Measurements from ENCODE around the gene CPD.

DNA sequence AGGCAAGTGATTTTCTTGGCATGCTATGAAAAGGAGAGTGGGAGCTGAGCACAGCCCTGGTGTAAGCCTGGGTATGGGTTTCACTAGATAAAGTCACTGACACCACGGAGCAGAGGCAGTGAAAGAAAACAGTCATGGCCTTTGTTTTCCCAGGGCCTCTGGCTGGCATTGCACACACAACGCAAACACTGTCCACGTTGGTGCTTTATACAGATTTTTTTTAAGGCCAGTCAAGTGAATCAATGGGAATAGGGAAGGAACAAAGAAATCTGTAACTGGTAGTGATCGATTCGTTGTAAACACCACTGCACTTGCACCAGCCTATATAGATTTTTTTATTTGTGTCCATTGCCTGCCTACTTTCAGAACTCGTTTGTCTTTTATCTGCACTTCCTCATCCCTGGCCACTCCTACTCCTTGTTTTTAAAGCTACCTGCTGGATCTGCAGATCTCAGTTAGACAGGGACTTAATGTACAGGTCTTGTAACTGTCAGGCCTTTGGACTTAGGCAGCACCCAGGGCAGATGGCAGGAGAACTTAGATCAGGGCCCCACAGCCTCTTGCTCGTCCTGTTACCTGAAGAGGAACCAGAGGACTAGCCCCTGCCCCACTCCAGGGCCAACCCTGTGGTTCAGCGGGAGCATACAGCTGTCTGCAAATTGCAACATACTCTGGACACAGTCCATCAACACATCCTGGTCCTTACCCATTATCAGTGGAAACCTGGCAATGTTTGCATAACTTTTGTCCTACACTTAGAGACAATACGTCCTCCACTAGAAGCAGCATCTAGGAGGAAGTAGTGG is 34.2 kb upstream of the CPD start:
- no peak for TF ChIP-seq CTCF (IDR thresholded peaks at IDR 0.05)
- TF ChIP-seq POLR2A (IDR thresholded peaks at IDR 0.05), result no peak

Measured in uterus (tissue), 2 donors.